Effector CD4-positive, alpha-beta T cell (primary cell): ENCODE measurements around the gene STOML3.

Experiments
- DNase-seq: peaks from one replicate; pipeline ENCODE4 v3.0.0-alpha.2; 2020

Gene STOML3

GRCh38 chr13:38980750-38981078 lies 9.9 kb downstream of the STOML3 start:
- DNase-seq, result no peak

DNA sequence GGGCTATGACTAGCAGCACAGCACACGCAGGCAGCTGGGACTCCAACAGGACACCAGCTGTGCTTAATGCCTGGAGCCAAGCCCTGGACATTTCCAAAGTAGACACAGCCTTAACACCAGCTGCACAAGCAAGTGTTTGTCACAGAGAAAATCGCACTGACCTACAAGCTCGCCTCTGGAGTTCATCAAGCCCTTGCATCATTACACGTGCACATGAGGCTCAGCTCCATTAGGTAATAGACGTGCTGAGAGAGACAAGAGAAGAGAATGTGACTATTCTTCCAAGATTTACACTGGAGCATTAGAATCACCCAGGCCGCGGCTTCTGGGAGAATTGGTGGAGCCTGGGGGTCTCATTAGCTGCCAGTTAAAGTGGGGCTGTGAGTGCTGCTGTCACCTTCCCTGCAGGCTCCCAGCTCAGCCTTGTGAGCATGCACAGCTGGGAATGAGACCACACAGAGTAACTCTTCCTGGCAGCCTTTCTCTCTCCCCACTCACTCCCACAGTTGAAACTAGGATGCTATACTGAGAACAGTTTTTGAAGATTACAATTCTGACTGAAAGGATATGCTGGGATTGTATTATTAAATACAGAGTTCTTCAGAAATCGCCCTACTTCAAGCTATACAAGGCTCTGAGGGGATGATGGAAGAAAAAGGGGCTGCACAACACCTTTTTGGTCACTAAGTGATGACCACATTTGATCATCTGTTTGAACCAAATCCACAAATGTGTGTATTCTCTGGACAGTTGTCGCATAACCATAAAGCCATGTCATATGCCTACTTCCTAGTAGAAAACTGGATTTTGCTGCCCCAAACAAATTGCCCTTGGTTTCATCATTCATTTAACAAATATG lies 10.5 kb downstream of the STOML3 start:
- no peak for DNase-seq

GRCh38 chr13:38970380-38971051 lies 20.1 kb downstream of the STOML3 start:
- no peak for DNase-seq

DNA sequence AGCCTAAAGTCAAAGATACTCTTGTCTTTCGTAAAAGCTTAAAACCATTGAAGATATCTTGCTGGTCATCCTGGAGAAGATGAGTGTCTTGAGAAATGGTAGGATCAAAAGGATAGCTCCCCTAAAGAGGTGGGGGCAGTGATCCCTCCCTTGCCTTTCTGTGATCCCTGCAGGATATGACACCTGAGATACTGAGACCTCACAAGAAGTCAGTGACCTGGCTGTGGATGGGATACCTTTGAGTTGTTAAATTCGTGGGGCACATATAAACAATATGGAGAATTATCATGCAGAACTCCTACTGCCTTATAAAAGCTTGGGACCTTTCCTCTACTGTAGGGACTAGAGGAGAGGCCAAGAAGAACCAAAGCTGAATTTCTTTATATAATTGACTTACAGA lies 21.4 kb downstream of the STOML3 start:
- DNase-seq, result no peak

- DNase-seq, result no peak
Observed at GRCh38 chr13:38967446-38967845, 23.2 kb downstream of the STOML3 start.

GRCh38 chr13:38965281-38965680 lies 25.4 kb downstream of the STOML3 start:
- DNase-seq, result no peak

DNA sequence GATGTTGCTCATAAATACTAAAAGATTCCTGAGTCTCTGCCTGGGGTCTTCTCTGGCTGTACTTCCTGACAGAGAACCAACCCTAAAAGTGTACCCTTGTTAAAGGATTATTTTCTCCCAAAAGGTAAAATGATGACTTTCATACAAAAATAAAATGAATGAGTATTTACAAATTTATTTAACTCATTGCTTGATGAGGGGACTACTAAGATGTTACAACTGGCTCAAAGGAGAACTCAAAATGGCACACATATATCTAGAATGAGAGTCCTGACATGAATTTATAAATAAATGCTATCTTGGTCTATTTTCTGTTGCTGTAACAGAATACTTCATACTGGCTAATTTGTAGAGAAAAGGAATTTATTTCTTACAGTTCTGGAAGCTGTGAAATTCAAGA lies 30.5 kb downstream of the STOML3 start:
- no peak for DNase-seq

- DNase-seq, result no peak
Observed at GRCh38 chr13:38957794-38958592, 32.6 kb downstream of the STOML3 start.

DNA sequence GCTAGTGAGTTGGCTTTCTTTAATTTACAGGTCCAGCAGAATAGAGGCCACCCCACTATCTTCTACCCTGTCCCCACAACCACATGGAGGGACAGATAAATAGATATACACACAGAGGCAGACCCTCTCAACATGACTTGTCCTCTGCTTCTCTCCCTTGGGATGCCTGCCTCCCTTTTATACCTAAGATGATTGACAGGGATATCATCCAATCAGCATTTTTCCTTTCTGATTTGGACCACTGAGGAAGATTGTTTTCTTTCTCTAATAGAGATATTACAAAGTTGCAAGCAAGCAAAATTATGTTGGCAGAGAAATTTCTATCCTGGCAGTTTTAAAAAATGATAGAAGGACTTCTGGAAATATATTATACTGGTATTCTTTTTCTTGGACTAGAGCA lies 35.8 kb downstream of the STOML3 start:
- no peak for DNase-seq

DNA sequence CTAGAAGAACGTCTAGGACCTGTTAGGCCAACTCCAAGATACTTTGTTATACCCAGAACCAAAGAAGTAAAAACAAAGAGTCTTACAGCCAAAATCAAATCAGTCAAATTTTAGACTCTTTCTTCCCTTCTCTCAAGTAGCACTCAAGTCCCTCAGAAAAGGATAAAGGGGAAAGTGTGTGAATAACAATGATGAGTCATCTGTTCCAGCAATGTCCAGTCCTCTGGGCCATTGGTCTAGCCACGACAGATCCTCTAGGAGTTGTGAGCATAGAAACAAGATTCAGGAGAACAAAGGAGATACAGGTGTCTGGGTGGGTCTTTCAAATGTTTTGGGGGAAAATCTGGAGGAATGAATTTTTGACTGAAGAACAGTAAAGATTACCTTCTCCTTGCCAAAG lies 36.3 kb downstream of the STOML3 start:
- no peak for DNase-seq

DNA sequence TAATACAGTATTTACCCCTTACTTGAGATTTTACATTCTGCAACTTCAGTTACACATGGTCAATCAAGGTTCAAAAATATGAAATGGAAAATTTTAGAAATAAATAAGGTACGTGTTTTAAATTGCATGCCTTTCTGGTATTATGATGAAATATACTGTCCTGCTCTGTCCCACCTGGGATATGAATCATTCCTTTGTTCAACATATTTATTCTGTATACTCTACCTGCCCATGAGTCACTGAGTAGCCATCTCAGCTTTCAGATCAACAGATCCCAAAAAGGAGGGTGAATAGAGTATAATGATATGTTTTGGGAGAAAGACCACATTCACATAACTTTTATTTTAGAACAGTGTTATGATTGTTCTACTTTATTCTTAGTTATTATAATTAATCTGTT lies 37.8 kb downstream of the STOML3 start:
- DNase-seq, result no peak

DNA sequence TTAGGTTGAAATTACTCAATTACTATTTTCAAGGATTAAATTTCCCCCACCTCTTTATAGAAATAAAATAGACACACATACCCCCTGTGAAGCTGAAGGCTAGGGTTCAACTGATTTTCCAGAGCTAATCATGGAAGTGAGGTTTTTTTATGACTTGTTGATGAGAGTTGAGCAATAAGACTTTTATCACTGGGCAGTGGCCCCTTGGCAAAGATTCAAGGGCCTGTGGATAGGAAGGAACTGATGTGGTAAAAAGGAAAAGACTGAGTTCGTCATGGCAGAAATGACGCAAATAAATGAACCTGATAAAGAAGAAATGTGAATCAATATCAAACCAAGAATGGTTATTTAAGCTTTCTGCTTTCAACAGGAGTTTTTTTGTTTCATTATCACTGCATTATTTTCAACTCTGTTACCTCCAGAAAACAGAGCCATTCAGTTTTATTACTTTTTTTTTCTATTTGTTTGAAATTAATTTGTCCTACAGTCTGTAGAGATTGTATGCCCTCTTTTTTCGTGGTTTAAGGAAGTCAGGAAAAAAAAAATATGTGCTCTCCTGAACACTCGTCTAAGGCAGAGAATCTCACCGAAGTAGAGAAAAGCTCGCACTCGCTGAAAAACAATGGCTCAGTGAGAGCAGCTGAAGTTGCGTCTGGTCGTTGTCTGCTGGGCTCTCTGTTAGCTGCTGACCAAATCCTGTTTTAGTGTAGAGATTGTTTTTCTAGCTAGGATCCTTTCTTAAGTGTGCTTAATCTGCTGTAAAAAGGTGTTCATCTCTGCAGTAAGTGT lies 38.9 kb downstream of the STOML3 start:
- no peak for DNase-seq

GRCh38 chr13:38950987-38951386 lies 39.6 kb downstream of the STOML3 start:
- DNase-seq, result no peak

- DNase-seq, result no peak
Observed at GRCh38 chr13:38947054-38947453, 43.6 kb downstream of the STOML3 start.

GRCh38 chr13:38944219-38944618 lies 46.4 kb downstream of the STOML3 start:
- no peak for DNase-seq

GRCh38 chr13:38943231-38943630 lies 47.4 kb downstream of the STOML3 start:
- DNase-seq, result no peak

DNA sequence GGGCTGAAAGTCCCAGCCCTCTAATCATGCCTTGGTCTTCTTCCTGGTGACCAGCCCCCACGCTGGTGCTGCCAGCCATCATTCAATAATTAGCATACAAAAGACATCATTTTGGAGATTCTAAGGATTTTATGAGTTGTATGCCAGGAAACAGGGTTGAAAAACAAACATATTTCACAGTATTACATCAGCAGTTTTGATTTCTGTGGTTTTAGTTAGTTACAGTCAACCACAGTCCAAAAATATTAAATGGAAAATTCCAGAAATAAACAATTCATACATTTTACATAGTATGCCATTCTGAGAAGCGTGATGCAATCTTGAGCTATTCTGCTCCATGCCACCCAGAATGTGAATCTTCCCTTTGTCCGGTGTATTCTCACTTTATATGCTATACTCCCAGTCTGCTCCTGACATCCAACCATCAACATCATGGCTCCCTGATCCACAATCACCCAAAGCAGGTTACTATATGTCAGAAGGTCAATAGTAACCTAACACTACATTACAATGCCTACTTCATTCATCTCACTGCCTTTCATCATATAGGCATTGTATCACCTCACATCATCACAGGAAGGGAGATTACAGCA lies 49.2 kb downstream of the STOML3 start:
- DNase-seq, result no peak

- DNase-seq, result no peak
Observed at GRCh38 chr13:38933786-38934185, 56.8 kb downstream of the STOML3 start.

DNA sequence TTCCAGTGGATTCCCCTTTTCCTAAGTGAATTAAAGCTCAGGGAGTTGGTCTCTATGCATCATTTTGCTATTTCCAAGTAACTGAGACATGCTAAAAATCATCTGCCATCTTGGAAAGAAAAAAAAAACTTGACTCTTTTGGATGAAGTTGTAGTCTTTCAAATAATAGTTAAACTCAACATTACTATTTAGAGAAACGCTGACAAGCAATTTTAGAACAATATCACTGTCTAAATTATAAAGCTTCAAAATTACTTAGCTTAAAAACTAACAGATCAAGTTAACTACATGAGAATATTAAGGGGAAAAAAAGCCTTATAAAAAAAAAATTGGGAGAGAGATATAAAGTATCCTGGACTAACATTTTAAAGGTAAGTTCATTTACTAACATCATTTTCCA lies 68.5 kb downstream of the STOML3 start:
- DNase-seq, result no peak

DNA sequence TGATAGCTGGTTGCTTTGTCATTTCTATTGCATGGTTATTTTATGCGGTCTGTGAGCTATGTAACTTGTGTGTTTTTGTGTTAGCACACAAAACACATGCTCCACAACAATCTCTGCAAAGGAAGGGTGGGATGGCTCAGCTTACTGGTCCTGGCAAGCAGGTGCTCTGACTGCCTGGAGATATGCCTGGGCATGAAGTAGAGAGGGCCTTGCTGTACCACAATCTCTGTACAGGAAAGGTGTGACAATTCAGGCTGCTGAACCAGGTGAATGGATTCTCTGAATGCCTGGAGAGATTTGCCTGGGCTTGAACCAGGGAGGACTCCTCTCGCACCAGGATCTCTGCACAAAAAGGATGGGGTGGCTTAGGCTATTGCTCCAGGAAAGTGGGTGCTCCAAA lies 69.5 kb downstream of the STOML3 start:
- DNase-seq, result no peak
